Tongue (tissue), 2 donors: Measurements from ENCODE around the gene RNF166. TPM values are rescaled to one million over a fixed set of nuclear protein-coding genes. Genes with fewer than 3 reads are reported as not detected.

Experiments
- DNase-seq: peaks from one replicate; pipeline ENCODE4 v3.0.0-alpha.2; 2015
- total RNA-seq: library from RNA; depleted of rRNA; stranded (reverse); fragments of >200 nt; gene quantifications from one replicate; pipeline ENCODE4 v1.2.3, GENCODE V29; 2014

The RNF166 gene
- total RNA-seq, 1 donor from 2014 or later: 20.0 TPM

DNA sequence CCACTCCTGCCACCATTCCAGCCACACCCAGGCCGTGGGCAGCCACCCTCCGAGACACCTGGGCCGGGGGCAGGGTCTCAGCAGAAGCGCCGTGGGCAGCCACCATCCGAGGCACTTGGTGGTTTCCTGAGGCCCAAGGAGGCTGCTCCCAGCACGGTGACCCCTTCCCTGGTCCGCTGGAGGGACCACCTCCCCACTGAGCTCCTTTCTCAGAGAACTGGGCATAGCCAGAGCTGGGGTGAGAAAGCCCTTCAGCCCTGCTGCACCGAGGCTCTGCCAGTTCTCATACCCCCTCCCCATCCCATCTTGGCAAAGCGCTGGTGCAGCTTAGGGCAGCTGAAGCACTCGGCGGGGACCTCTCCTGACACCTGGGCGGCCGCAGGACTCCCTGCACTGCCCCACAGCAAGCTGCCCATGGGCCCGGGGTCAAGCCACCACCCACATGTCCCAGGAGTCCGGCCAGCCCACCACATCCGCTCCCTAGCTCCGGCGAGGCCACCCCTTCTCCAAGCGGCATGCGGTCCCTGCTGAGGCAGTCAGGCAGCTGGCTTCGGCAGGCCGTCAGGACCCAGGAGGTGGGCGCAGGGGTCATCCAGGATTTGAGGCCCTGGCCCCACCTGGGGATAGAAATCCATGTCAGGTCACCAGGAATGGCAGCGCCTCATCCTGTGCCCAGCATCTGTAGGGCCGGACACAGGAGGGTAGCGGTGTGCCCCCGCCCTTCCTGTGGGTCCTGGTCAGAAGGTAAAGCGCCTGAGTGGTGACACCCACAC lies 54.0 kb downstream of the RNF166 start:
- no peak for DNase-seq

DNA sequence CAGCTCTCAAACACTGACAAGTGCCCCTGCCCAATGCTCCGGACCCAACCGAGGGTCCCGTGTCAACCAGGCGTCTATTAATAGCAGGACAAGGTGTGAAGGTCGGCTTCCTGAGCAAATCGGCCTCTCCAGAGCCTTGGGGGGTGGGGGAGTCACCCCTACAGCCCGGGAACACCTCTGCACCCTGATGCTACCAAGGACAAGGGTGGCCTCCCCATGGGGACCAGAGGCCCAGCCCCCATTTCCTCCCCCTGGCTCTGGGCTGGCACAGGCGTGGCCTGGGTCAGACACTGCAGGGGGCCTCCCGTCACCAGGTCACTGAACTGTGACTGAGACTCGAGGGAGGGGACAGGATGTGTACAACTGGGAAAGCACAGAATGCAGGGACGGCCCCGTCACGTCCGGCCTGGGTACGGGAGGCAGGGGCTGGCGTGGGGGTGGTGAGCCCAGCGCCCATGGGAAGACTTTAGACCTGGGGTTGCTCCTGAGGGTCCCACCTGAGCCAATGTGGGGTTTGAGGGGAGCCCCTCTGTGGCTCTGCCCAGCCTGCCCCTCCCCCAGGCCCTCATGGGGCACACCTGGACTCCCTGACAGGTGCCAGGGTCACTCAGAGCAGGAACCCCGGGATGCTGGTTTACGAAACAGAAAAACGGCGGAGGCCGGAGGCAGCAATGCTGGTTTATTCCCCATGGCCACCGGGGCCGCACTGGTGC lies 54.8 kb downstream of the RNF166 start:
- peak; percentile 21 for DNase-seq

DNA sequence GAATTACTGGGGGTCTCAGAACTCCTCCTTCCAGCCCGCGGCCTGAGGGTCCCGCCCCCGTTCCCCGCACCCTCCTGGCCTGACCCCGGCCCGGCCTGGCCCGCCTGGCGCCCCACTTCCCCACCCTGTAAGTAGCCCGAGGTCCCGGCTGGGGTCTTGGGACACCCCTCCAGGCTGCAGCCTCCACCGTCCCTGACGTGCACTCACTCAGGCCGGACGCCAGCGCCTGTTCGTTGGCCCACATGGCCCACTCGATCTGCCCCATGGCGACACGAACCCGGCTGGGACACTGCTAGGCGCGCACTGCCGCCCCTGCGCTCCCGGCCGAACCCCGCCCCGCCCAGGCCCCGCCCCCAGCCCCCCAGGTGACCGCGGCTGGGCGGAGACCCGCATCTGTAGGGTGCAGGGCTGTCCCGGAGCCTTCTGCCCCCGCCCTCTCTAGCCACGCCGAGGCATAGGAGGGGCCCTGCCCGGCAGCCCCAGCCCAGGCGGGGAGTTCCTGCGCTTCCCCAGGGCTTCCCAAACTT lies 55.4 kb downstream of the RNF166 start, which contains the start of gene CYBA:
TSS of gene CYBA (minus strand) at position 305 of the 527 bp plus-strand sequence. CDS start at position 265, 40 bp downstream.
- peak; percentile 66 for DNase-seq

GRCh38 chr16:88649924-88650748 lies 56.1 kb downstream of the RNF166 start:
- DNase-seq: peak; percentile 35

GRCh38 chr16:88649195-88649923 lies 56.8 kb downstream of the RNF166 start:
- peak; percentile 59 for DNase-seq

DNA sequence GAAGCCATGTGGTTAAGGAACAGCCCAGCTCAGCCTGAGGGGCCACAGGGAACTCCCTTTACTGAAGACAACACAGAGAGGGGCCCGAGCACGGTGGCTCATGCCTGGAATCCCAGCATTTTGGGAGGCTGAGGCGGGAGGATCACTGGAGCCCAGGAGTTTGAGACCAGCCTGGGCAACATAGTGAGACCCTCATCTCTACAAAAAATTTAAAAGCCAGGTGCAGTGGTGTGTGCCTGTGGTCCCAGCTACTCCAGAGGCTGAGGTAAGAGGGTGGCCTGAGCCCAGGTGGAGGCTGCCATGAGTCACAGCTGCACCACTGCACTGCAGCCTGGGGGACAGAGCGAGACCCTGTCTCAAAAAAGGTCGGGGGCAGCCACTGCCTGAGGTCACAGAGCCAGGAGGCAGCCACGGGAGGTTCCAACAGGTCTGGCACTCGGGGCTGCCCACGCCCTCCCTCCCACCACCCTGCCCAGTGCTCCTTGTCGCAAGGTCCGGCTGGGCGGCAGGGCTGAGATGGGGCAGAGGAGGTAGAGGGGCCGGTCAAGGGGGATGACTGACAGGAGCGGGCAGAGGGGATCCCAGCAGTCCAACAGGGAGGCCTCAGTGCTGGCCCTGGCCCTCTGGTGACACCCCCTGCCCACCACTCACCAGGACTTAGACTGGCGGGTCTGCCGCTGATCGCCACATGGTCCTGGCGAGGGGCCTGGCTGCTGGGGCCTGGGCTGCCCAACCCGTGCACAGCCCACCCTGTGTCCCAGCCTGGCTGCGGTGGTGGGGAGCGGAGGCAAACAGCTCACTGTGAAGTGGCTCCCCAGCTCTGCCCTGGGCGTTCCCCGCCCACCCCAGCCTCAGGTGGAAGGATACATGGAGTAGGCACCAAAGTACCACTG lies 58.8 kb downstream of the RNF166 start:
- no peak for DNase-seq

Other genes starting within 250 kb of the RNF166 start
- gene ZC3H18, start 136.0 kb downstream of the RNF166 start, total RNA-seq: 15.2 TPM
- gene IL17C, start 67.8 kb downstream of the RNF166 start, total RNA-seq: not detected
- 44.0 TPM for gene CYBA, start 55.4 kb downstream of the RNF166 start, total RNA-seq
- gene MVD, start 43.3 kb downstream of the RNF166 start, total RNA-seq: 29.2 TPM
- 6.5 TPM for gene SNAI3, start 19.9 kb downstream of the RNF166 start, total RNA-seq
- gene CTU2, start 95 bp upstream of the RNF166 start, total RNA-seq: 11.2 TPM
- gene PIEZO1, start 78.8 kb upstream of the RNF166 start, total RNA-seq: 92.7 TPM
- 12.2 TPM for gene CDT1, start 97.4 kb upstream of the RNF166 start, total RNA-seq
- 33.7 TPM for gene APRT, start 105.5 kb upstream of the RNF166 start, total RNA-seq
- gene GALNS, start 150.5 kb upstream of the RNF166 start, total RNA-seq: 18.4 TPM
- gene TRAPPC2L, start 150.7 kb upstream of the RNF166 start, total RNA-seq: 17.1 TPM
- gene PABPN1L, start 160.3 kb upstream of the RNF166 start, total RNA-seq: not detected